Measurements from ENCODE around the gene SARDH.
A peak's percentile ranks its signal among the peaks of the same experiment; 100 is the strongest.

The SARDH gene

DNA sequence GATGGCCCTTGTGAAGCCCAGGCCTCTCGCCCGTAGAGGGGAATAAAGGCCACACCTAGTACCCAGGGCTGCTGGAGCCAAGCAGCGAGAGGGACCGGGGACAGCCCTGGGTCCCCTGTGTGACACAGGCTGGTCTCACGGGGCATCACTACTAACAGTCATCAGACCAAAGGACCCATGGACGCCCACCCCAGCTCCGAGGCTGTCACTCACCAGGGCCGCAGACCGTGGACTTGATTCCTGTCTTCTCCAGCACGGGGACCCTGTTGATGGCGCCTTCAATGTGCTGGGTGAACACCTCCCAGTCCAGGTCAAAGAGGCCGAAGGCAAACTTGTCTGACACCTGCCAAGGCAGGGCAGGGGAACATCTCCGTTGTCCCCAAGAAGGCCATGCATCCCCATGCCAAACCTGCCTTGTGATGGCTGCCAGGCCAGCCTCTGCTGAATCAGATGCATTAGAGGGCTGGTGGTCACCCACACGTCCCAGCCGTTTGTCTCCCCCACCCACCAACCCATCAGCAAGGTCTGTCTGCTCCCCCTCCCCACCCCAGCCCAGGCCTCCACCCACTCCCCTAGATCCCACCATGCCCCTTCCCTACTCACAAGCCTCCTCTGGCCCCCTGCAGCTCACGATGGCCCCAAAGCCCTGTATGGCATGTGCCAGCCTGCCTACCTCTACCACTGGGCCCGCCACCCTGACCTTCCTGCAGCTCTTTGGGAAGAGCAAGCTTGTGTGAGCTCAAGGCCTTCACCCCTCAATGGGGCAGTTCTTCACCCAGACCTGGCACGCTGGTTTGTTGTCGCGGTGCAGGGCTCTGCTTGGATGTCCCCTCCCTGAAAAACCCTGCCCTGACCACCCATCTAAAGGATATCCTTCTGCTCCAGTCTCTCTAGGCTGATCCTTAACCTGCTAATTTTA, 20.8 kb downstream of the SARDH start:
- no peaks in the 10 kb centered on the region for H3K9me2 ChIP-seq (replicated peaks; ENCODE audit: control insufficient read depth, low read length)
- TF ChIP-seq, protein P1, sequence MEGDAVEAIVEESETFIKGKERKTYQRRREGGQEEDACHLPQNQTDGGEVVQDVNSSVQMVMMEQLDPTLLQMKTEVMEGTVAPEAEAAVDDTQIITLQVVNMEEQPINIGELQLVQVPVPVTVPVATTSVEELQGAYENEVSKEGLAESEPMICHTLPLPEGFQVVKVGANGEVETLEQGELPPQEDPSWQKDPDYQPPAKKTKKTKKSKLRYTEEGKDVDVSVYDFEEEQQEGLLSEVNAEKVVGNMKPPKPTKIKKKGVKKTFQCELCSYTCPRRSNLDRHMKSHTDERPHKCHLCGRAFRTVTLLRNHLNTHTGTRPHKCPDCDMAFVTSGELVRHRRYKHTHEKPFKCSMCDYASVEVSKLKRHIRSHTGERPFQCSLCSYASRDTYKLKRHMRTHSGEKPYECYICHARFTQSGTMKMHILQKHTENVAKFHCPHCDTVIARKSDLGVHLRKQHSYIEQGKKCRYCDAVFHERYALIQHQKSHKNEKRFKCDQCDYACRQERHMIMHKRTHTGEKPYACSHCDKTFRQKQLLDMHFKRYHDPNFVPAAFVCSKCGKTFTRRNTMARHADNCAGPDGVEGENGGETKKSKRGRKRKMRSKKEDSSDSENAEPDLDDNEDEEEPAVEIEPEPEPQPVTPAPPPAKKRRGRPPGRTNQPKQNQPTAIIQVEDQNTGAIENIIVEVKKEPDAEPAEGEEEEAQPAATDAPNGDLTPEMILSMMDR (IDR thresholded peaks at IDR 0.05; ENCODE audit: low read depth, low read length, poor library complexity, severe bottlenecking) = no peak
- TF ChIP-seq EZH2phosphoT487 (IDR thresholded peaks at IDR 0.05; ENCODE audit: borderline replicate concordance, low read length) = no peak
- H3K4me1 ChIP-seq (ENCODE audit: control insufficient read depth, low read length) = peaks cover 24% of the 10 kb centered on the region
- H3K27ac ChIP-seq (ENCODE audit: low read depth, low read length) = no peak overlapping the region
- H3K79me2 ChIP-seq (ENCODE audit: control insufficient read depth, low read length) = no peaks in the 10 kb centered on the region
- peaks cover 5% of the 10 kb centered on the region for H3K27me3 ChIP-seq (ENCODE audit: control insufficient read depth, low read length)
- H3F3A ChIP-seq (ENCODE audit: control insufficient read depth, insufficient read depth) = no peaks in the 10 kb centered on the region
- no peaks in the 10 kb centered on the region for H4K20me1 ChIP-seq (ENCODE audit: control insufficient read depth, insufficient read depth, low read depth, low read length)
- no peaks in the 10 kb centered on the region for H3K9me3 ChIP-seq (ENCODE audit: control insufficient read depth, insufficient read depth, low read length)
- no peak overlapping the region for H3K4me2 ChIP-seq (ENCODE audit: low read length)
- H3K4me3 ChIP-seq (ENCODE audit: low read length) = no peak overlapping the region
- no peaks in the 10 kb centered on the region for H3K36me3 ChIP-seq (ENCODE audit: control insufficient read depth, low read length)

DNA sequence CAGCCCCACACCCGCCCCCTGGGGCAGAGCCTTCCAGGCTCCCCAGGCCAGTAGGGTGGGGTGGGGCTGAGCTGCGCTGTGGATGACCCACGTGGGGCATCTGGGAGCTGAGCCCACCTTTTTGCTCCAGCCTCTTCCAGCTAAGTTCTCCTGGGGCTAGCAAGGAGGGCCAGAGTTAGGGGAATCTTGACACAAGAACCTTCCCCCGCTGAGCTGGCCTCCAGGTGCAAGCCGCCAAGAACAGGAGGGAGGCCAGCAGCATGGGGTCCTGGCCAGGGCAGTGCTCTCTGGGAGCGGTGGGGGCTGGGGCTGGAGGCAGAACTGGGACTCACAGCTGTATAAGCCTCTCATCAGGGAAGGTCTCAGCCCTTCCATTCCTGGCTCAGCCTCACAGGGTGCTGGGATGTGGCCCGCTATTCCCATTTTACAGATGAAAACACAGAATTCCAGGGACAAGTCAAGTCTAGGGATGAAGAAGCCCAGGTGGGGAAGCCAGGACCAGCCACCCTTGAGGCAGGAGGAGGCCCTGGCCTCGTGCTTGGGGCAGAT, 21.5 kb downstream of the SARDH start:
- no peaks in the 10 kb centered on the region for H3K9me3 ChIP-seq (ENCODE audit: control insufficient read depth, insufficient read depth, low read length)
- no peak overlapping the region for H3K4me2 ChIP-seq (ENCODE audit: low read length)
- no peak overlapping the region for H3K27ac ChIP-seq (ENCODE audit: low read depth, low read length)
- no peak overlapping the region for H3K4me3 ChIP-seq (ENCODE audit: low read length)
- peaks cover 5% of the 10 kb centered on the region for H3K27me3 ChIP-seq (ENCODE audit: control insufficient read depth, low read length)
- H3K4me1 ChIP-seq (ENCODE audit: control insufficient read depth, low read length) = peaks cover 32% of the 10 kb centered on the region
- H3F3A ChIP-seq (ENCODE audit: control insufficient read depth, insufficient read depth) = no peaks in the 10 kb centered on the region
- H3K36me3 ChIP-seq (ENCODE audit: control insufficient read depth, low read length) = no peaks in the 10 kb centered on the region
- TF ChIP-seq, protein P1 (IDR thresholded peaks at IDR 0.05; ENCODE audit: low read depth, low read length, poor library complexity, severe bottlenecking) = no peak
- H3K79me2 ChIP-seq (ENCODE audit: control insufficient read depth, low read length) = no peaks in the 10 kb centered on the region
- H3K9me2 ChIP-seq (replicated peaks; ENCODE audit: control insufficient read depth, low read length) = no peaks in the 10 kb centered on the region
- H4K20me1 ChIP-seq (ENCODE audit: control insufficient read depth, insufficient read depth, low read depth, low read length) = no peaks in the 10 kb centered on the region

DNA sequence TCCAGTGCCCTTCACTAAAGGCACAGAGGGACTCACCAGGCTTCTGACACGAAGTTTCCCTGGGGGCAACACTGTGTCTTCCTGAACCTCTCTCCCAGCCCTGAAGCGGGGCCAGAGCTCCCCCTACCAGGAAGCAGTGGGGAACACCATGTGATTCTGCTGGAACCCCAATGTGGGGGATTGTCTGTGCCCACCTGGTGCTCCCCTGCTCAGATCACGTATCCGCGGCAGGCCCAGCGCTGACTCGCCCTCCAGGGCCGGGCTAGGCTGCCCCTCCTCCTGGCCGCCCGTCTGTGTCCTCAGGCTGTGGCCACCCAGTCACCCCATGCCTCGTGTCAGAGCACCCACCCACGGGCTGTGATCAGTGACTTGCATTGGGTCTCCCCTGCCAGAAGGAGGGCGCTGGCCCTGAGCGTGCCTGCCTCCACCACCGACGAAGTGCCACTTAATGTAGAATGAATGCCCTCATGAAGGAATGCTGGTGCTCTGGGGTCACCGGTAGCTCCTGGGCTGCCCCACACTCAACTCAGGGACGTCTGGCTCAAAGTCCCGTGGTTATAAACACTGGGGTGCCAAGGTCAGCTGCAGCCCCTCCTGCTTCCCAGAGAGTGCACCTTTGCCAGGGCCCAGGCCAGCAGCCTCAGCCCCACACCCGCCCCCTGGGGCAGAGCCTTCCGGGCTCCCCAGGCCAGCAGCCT, 22.1 kb downstream of the SARDH start:
- TF ChIP-seq, protein P1 (IDR thresholded peaks at IDR 0.05; ENCODE audit: low read depth, low read length, poor library complexity, severe bottlenecking) = peak; percentile 92
- no peak for TF ChIP-seq EZH2phosphoT487 (IDR thresholded peaks at IDR 0.05; ENCODE audit: borderline replicate concordance, low read length)
- no peaks in the 10 kb centered on the region for H3K79me2 ChIP-seq (ENCODE audit: control insufficient read depth, low read length)
- no peaks in the 10 kb centered on the region for H3F3A ChIP-seq (ENCODE audit: control insufficient read depth, insufficient read depth)
- H3K4me2 ChIP-seq (ENCODE audit: low read length) = no peak overlapping the region
- H3K27me3 ChIP-seq (ENCODE audit: control insufficient read depth, low read length) = peaks cover 1% of the 10 kb centered on the region
- H3K36me3 ChIP-seq (ENCODE audit: control insufficient read depth, low read length) = no peaks in the 10 kb centered on the region
- H3K9me3 ChIP-seq (ENCODE audit: control insufficient read depth, insufficient read depth, low read length) = no peaks in the 10 kb centered on the region
- H3K4me1 ChIP-seq (ENCODE audit: control insufficient read depth, low read length) = peaks cover 38% of the 10 kb centered on the region
- no peaks in the 10 kb centered on the region for H4K20me1 ChIP-seq (ENCODE audit: control insufficient read depth, insufficient read depth, low read depth, low read length)
- no peak overlapping the region for H3K4me3 ChIP-seq (ENCODE audit: low read length)
- no peak overlapping the region for H3K27ac ChIP-seq (ENCODE audit: low read depth, low read length)
- no peaks in the 10 kb centered on the region for H3K9me2 ChIP-seq (replicated peaks; ENCODE audit: control insufficient read depth, low read length)
